ENCODE data around the gene HARBI1.
"Not testable (repeated sequence)": the region's sequence is repeated elsewhere in the genome, so short reads cannot be mapped to it uniquely, and the experiment has no call there.

The HARBI1 gene

GRCh38 chr11:46594785-46595184 lies 22.2 kb downstream of the HARBI1 start:
- DNase-seq (ENCODE audit: low spot score), result no peak

GRCh38 chr11:46594374-46594700 lies 22.7 kb downstream of the HARBI1 start:
- DNase-seq (ENCODE audit: low spot score), result no peak

GRCh38 chr11:46593550-46594373 lies 23.3 kb downstream of the HARBI1 start, which contains the start of gene AMBRA1:
AMBRA1 (minus strand) TSS chr11:46594023; CDS start chr11:46548380, 45,643 bp downstream.
- peak; percentile 91 for DNase-seq (ENCODE audit: low spot score)

- DNase-seq (ENCODE audit: low spot score), result no peak
These were observed 26.1 kb downstream of the HARBI1 start for GRCh38 chr11:46590740-46591605.

GRCh38 chr11:46588915-46589314 lies 28.1 kb downstream of the HARBI1 start:
- DNase-seq (ENCODE audit: low spot score), result no peak

GRCh38 chr11:46588131-46588530 lies 28.9 kb downstream of the HARBI1 start:
- DNase-seq (ENCODE audit: low spot score), result no peak

- DNase-seq (ENCODE audit: low spot score), result not testable (repeated sequence)
These were observed 33.5 kb downstream of the HARBI1 start for GRCh38 chr11:46583513-46583912.

GRCh38 chr11:46582588-46582987 lies 34.4 kb downstream of the HARBI1 start:
- DNase-seq (ENCODE audit: low spot score), result no peak

GRCh38 chr11:46577058-46577457 lies 40.0 kb downstream of the HARBI1 start:
- DNase-seq (ENCODE audit: low spot score), result no peak

- DNase-seq (ENCODE audit: low spot score), result no peak
These were observed 42.4 kb downstream of the HARBI1 start for GRCh38 chr11:46574656-46575055.

GRCh38 chr11:46570790-46571398 lies 46.1 kb downstream of the HARBI1 start:
- no peak for DNase-seq (ENCODE audit: low spot score)

- no peak for DNase-seq (ENCODE audit: low spot score)
These were observed 51.7 kb downstream of the HARBI1 start for GRCh38 chr11:46565232-46565840.

- peak; percentile 40 for DNase-seq (ENCODE audit: low spot score)
These were observed 52.6 kb downstream of the HARBI1 start for GRCh38 chr11:46564459-46564858.

- DNase-seq (ENCODE audit: low spot score), result no peak
These were observed 54.5 kb downstream of the HARBI1 start for GRCh38 chr11:46562527-46562926.

- DNase-seq (ENCODE audit: low spot score), result peak; percentile 31
These were observed 56.6 kb downstream of the HARBI1 start for GRCh38 chr11:46560300-46560991.

- DNase-seq (ENCODE audit: low spot score), result no peak
These were observed 57.2 kb downstream of the HARBI1 start for GRCh38 chr11:46559815-46560214.

GRCh38 chr11:46557684-46558151 lies 59.3 kb downstream of the HARBI1 start:
- DNase-seq (ENCODE audit: low spot score), result peak; percentile 69

- no peak for DNase-seq (ENCODE audit: low spot score)
These were observed 61.6 kb downstream of the HARBI1 start for GRCh38 chr11:46555267-46556054.

GRCh38 chr11:46554213-46555147 lies 62.5 kb downstream of the HARBI1 start:
- peak; percentile 80 for DNase-seq (ENCODE audit: low spot score)

Data from kidney tubule cell (primary cell).